AG04450 (cell line): Measurements from ENCODE around the gene NSA2. TPM values are rescaled to one million over a fixed set of nuclear protein-coding genes. Genes with fewer than 3 reads are reported as not detected.
"Not testable (repeated sequence)": the region's sequence is repeated elsewhere in the genome, so short reads cannot be mapped to it uniquely, and the experiment has no call there.

Source experiments
- CTCF ChIA-PET: fragments of 300-600, 350-600 bp; formaldehyde crosslinking; extraction: SDS; loops from one replicate; lab custom pipeline; 2022; ENCODE audit warnings: antibody characterized with exemption, inconsistent platforms; lab: Charles Lee
- POLR2A ChIA-PET: fragments of 350-600 bp; formaldehyde crosslinking; extraction: SDS; loops from one replicate; lab custom pipeline; 2021; ENCODE audit warnings: antibody characterized with exemption, inconsistent platforms; lab: Yijun Ruan, JAX
- DNase-seq: peaks from one replicate; pipeline ENCODE4 v3.0.0-alpha.2; 2011; ENCODE audit warnings: low read depth, low spot score
- H3K27ac ChIP-seq: one replicate; pipeline ENCODE4 v1.5.1; 2012; ENCODE audit warnings: low read depth, low read length, control low read depth
- H3K27me3 ChIP-seq: one replicate; pipeline ENCODE4 v1.6.0; 2012; ENCODE audit warnings: low read length; ENCODE audit not compliant: control insufficient read depth, insufficient read depth
- H3K4me3 ChIP-seq: 2 replicates; pipeline ENCODE4 v1.5.1; 2011; ENCODE audit warnings: mild to moderate bottlenecking, low read depth, low read length, control low read depth
- H3K9me3 ChIP-seq: 2 replicates; pipeline ENCODE4 v1.5.1; 2012; ENCODE audit warnings: low read length; ENCODE audit not compliant: control insufficient read depth, insufficient read depth
- polyA plus RNA-seq: library from polyadenylated mRNA; depleted of rRNA; stranded (reverse); fragments of >200 nt; gene quantifications from 2 replicates; pipeline ENCODE4 v1.2.3, GENCODE V29; 2011
- TF ChIP-seq, protein P1 (sequence below): IDR thresholded peaks from 2 replicates; pipeline ENCODE4 v1.5.1; 2011; ENCODE audit warnings: low read depth, low read length, control low read depth, inconsistent platforms

The NSA2 gene
- polyA plus RNA-seq, 1 experiment: 138 TPM

DNA sequence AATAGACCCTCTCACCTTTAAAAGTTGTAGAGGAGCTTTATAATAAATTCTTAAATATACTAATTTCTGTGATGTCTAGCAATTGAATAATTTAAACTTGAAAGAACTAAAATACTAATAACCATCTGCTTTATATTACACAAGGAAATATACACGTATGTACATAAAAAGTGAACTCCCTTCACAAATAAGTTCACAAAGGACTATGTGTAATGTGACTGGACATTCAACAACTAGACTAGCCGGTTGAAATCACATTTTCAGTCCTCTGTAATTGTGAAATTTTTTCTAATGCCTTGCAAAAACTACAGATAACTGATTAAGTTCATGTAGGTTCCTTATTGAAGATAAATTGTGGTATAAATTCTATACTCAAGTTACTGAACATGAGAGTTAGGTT lies 11.6 kb downstream of the NSA2 start:
- CTCF ChIA-PET: interaction anchor here (0.8 kb wide), 1 partner anchor 12 kb away, joined by 3 read pairs; no protein-coding TSS in a partner anchor
- POLR2A ChIA-PET: interaction anchor here (0.6 kb wide), 1 partner anchor 118 kb away, joined by 5 read pairs; no protein-coding TSS in a partner anchor
- TF ChIP-seq, protein P1, sequence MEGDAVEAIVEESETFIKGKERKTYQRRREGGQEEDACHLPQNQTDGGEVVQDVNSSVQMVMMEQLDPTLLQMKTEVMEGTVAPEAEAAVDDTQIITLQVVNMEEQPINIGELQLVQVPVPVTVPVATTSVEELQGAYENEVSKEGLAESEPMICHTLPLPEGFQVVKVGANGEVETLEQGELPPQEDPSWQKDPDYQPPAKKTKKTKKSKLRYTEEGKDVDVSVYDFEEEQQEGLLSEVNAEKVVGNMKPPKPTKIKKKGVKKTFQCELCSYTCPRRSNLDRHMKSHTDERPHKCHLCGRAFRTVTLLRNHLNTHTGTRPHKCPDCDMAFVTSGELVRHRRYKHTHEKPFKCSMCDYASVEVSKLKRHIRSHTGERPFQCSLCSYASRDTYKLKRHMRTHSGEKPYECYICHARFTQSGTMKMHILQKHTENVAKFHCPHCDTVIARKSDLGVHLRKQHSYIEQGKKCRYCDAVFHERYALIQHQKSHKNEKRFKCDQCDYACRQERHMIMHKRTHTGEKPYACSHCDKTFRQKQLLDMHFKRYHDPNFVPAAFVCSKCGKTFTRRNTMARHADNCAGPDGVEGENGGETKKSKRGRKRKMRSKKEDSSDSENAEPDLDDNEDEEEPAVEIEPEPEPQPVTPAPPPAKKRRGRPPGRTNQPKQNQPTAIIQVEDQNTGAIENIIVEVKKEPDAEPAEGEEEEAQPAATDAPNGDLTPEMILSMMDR: no peak

DNA sequence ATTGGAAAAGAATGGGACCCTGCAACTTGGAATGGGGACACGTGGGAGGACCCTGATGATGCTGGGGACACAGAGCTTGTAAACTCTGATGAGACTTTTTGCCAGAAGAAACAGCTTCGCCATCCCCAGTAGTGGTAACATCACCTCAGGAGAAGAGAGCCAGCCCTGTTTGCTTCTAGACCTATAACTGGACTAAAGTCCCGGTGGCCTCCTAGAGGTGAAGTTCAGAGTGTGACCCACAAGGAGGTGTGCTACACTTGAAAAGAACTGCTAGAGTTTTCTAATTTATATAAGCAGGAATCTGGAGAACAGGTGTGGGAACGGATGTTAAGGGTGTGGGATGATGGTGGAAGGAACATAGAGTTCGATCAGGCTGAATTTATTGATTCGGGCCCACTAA lies 19.8 kb downstream of the NSA2 start:
- DNase-seq: no peak
- H3K27me3 ChIP-seq: no peaks in the 10 kb centered on the region
- CTCF ChIA-PET: no interaction called here
- no peak overlapping the region for H3K4me3 ChIP-seq
- H3K9me3 ChIP-seq: no peaks in the 10 kb centered on the region
- POLR2A ChIA-PET: no interaction called here
- H3K27ac ChIP-seq: no peak overlapping the region
- TF ChIP-seq, protein P1: no peak

More for the DNA sequence above, 11.6 kb downstream of the NSA2 start:
- DNase-seq: no peak
- Histone ChIP-seq H3K4me3 (no peak overlapping the region), H3K27ac (no peak overlapping the region), H3K9me3 (no peaks in the 10 kb centered on the region), H3K27me3 (no peaks in the 10 kb centered on the region)

DNA sequence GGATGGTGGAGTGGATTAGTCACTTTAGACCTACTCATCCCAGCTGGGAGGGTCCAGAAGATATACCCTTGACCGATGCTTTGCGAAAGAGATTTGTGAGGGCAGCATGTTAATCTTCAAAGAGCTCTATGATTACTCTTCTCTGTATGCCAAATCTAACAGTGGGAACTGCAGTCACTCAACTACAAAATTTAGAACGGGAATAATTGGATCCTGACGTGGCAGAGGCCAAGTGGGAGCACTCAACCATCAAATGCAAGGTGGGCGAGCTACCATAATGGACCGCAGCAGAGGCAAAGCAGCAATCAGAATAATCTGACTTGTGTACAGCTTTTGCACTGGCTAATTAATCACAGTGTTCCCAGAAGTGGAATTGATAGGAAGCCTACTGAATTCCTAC lies 20.4 kb downstream of the NSA2 start:
- H3K9me3 ChIP-seq: no peaks in the 10 kb centered on the region
- H3K4me3 ChIP-seq: no peak overlapping the region
- TF ChIP-seq, protein P1: no peak
- ChIA-PET POLR2A (no interaction called here), CTCF (no interaction called here)
- no peak overlapping the region for H3K27ac ChIP-seq
- DNase-seq: no peak
- H3K27me3 ChIP-seq: no peaks in the 10 kb centered on the region

DNA sequence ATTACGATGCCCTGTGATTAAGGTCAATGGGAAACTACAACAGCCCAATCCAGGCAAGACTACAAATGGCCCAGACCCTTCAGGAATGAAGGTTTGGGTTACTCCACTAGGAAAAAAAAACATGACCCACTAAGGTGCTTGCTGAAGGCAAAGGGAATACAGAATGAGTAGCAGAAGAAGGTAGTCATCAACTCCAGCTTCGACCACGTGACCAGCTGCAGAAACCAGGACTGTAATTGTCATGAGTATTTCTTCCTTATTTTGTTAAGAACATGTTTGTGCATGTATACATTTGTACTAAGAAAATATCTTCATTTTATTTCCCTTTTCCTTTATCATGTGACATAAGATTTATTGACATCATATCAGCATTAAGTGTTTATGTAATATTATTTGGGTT lies 24.6 kb downstream of the NSA2 start:
- DNase-seq, POLR2A ChIA-PET, H3K27ac ChIP-seq, H3K9me3 ChIP-seq, H3K4me3 ChIP-seq, CTCF ChIA-PET, H3K27me3 ChIP-seq: not testable (repeated sequence)

DNA sequence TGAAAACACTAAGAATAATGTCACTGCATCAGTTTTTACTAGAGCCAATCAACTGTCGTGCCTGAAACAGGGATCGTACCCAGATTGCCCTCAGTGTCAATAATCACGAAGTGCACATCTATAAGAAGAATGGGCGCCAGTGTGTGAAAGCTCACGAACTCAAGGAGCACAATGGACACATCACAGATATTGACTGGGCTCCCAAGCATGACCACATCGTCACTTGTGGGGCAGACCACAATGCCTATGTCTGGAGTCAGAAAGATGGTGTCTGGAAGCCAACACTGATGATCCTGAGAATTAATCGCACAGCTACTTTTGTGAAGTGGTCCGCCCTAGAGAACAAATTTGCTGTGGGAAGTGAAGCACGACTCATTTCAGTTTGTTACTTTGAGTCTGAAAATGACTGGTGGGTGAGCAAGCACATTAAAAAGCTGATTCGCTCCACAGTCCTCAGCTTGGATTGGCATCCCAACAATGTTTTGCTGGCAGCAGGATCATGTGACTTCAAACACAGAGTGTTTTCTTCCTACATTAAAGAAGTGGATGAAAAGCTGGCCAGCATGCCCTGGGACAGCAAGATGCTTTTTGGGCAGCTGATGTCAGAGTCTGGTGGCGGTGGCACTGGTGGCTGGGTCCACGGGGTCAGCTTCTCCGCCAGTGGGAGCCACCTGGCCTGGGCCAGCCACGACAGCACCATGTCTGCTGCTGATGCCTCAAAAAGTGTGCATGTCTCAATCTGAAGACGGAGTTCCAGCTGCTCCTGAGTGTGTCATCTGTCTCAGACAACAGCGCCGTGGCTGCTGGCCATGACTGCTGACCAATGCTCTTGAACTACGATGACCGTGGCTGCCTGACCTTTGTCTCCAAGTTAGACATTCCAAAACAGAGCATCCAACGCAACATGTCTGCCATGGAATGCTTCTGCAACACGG lies 32.2 kb downstream of the NSA2 start:
- no peak for DNase-seq
- TF ChIP-seq, protein P1: no peak
- ChIA-PET CTCF (interaction anchor here (0.6 kb wide), 1 partner anchor 90 kb away, joined by 4 read pairs; no protein-coding TSS in a partner anchor), POLR2A (interaction anchor here (0.6 kb wide), 1 partner anchor 239 kb away, joined by 4 read pairs; no protein-coding TSS in a partner anchor)
- Histone ChIP-seq H3K27me3 (no peaks in the 10 kb centered on the region), H3K27ac (no peak overlapping the region), H3K4me3 (no peak overlapping the region), H3K9me3 (no peaks in the 10 kb centered on the region; the same call in 1 of the 2 replicates)
